HL-60 (cell line): Measurements from ENCODE around the gene ALDH9A1.

ENCODE experiments used
- REST ChIP-seq: IDR thresholded peaks from 2 replicates; pipeline ENCODE4 v1.6.1; 2012; ENCODE audit warnings: low read depth; ENCODE audit not compliant: insufficient replicate concordance
- TF ChIP-seq, protein P1 (sequence below): IDR thresholded peaks from one replicate; pipeline ENCODE4 v1.5.1; 2011; ENCODE audit warnings: low read length, control low read depth, inconsistent platforms; ENCODE audit not compliant: insufficient read depth

GRCh38 chr1:165726169-165726568 is 27.8 kb upstream of the ALDH9A1 start:
- TF ChIP-seq, protein P1, sequence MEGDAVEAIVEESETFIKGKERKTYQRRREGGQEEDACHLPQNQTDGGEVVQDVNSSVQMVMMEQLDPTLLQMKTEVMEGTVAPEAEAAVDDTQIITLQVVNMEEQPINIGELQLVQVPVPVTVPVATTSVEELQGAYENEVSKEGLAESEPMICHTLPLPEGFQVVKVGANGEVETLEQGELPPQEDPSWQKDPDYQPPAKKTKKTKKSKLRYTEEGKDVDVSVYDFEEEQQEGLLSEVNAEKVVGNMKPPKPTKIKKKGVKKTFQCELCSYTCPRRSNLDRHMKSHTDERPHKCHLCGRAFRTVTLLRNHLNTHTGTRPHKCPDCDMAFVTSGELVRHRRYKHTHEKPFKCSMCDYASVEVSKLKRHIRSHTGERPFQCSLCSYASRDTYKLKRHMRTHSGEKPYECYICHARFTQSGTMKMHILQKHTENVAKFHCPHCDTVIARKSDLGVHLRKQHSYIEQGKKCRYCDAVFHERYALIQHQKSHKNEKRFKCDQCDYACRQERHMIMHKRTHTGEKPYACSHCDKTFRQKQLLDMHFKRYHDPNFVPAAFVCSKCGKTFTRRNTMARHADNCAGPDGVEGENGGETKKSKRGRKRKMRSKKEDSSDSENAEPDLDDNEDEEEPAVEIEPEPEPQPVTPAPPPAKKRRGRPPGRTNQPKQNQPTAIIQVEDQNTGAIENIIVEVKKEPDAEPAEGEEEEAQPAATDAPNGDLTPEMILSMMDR = no peak
- TF ChIP-seq REST = no peak
